Choroid plexus epithelial cell (primary cell): ENCODE measurements around the gene TDRD3.

ENCODE experiments used
- DNase-seq: peaks from one replicate; pipeline ENCODE4 v3.0.0-alpha.2; 2010; ENCODE audit warnings: low read depth
- H3K4me3 ChIP-seq: 2 replicates; pipeline ENCODE4 v1.5.1; 2011; ENCODE audit warnings: low read depth, mild to moderate bottlenecking, control low read depth, low read length, moderate library complexity
- CTCF ChIP-seq: conservative IDR thresholded peaks from 2 replicates; pipeline ENCODE4 v1.5.1; 2011; ENCODE audit warnings: low read depth, mild to moderate bottlenecking, control low read depth, inconsistent platforms, low read length, moderate library complexity

Gene TDRD3

DNA sequence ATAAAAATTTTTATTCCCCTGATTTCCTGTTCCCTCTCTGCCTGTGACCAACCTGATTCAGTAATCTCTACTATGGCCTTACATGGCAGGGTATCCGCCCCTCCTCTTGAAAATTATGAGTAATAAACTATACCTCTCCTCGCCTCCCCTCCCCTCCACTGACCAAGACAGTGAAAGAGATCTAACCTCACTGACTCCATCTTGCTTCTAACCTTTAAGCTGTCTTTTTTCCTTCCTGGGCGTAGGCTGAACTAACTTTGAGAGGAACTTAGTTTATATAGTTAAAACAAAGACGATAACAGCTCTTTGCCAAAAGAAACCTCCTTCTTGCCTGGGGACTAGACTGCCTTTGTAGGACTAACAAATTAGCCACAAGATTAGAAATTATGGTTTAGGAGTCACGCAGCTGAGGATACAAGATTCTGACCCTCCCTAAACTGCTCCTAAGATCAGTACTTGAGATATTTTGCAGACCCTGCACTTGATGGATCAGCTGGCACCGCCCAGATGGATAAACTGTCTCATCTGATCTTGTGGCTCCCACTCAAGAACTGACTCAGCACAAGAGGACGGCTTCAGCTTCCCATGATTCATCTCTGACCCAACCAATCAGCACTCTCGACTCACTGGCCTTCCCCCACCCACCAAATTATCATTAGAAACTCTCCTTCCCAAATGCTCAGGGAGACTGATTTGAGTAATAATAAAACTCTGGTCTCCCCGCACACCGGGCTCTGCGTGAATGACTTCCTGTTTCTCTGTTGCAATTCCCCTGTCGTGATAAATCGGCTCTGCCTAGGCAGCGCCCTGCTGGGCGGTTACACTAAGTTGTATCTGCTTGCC is 187.1 kb downstream of the TDRD3 start:
- no peak for TF ChIP-seq CTCF
- peak overlapping the region; percentile 34 for H3K4me3 ChIP-seq
- peak; percentile 93 for DNase-seq

DNA sequence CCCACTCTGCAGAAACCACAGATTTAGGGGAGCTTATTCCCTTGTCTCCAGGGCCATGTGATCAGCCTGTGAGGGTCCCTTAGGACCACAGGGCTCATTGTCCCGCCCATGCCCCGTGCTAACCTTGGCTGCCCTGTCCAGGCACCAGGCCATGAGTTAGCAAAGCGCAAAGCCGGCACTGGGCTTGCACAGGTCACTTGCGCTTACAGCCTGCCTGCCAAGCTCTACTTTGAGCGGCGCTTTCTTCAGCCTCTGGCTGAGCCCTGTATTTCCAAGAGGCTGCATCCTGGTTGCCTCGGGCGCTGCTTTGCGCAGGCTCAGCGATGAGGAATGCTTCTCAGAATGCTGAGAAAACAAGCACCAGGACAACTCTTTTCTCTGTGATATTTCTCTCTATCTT is 188.0 kb downstream of the TDRD3 start:
- no peak for TF ChIP-seq CTCF
- peak; percentile 67 for DNase-seq
- H3K4me3 ChIP-seq: peak overlapping the region; percentile 3

GRCh38 chr13:60590800-60591747 is 194.1 kb downstream of the TDRD3 start:
- no peak for TF ChIP-seq CTCF
- DNase-seq: peak; percentile 42
- no peak overlapping the region for H3K4me3 ChIP-seq

DNA sequence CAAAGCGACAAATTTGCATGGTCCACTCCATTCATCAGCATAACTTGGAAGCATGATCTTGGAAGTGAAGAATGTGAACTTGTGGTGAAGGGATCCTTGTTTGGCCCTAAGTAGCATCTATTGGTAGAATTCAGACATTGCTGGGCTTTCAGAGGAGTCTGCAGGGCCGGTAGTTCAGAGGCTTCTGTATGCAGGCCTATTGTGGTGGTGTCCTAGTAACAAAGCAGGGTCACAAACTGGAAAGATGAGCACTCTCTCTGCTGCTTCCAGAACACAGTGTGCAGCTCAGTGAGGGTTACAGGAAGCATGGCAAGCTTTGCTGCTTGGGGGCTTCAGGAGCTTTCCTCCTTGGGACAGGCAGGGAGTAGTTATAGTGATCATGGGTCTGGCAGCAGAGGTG is 206.0 kb downstream of the TDRD3 start:
- no peak for DNase-seq
- no peak for TF ChIP-seq CTCF
- no peak overlapping the region for H3K4me3 ChIP-seq

GRCh38 chr13:60604058-60604457 is 207.0 kb downstream of the TDRD3 start:
- no peak for DNase-seq
- TF ChIP-seq CTCF: no peak
- H3K4me3 ChIP-seq: no peak overlapping the region

- no peak for TF ChIP-seq CTCF
- H3K4me3 ChIP-seq: no peak overlapping the region
- no peak for DNase-seq
Measured at GRCh38 chr13:60608954-60609353, 211.9 kb downstream of the TDRD3 start.
